Fibroblast of skin of right biceps (primary cell): ENCODE results near the gene RASAL2.

ENCODE experiments used
- DNase-seq: peaks from one replicate; pipeline ENCODE4 v3.0.0-alpha.2; 2013

Gene RASAL2

DNA sequence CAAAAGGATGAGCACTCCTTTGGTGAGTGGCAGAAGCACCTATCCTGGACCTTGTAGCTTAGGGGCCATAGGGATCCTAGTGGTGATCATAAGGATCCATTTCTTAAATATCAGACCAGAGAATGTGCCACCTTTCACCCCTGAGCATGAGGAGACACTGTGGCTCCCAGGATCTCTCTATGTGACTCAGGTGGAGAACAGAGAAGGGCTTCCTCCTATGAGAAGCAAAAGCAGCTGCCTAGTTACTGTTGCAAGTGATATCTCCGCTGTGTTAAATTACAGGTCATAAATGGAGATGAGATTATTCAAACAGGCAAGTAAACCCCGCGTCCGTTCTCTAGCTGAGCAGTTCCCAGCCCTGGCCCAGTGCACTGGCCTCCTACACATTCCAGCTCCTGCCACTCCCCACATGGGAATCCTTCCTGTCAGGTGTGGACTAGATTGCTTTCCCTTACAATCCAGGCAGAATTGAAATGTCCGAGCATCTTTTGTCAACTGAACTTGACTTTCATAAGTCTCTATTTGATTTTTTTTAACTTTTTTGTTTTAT is 376.6 kb downstream of the RASAL2 start:
- no peak for DNase-seq

DNA sequence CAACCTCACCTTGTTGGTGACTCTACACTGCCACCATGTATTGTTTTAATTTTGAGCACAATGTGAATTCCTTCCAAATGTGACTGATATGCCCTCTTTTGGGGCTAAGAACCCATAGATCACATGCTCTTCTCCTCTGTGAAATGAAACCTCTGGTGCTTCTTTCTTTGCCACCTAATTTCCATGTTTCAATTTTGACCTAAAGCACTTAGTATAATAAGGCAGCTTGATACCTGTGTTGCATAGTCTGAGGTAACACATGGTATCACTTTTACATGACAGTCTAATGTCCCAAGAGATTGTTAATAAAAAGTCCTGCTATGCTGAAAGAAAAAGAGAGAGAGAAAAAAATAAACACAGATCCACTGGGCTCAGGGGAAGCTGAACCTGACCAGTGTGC is 378.6 kb downstream of the RASAL2 start:
- DNase-seq = no peak

- DNase-seq = no peak
Measured at GRCh38 chr1:178477373-178477772, 383.5 kb downstream of the RASAL2 start.

- no peak for DNase-seq
Measured at GRCh38 chr1:178477841-178478240, 383.9 kb downstream of the RASAL2 start.

GRCh38 chr1:178483251-178483957 is 389.5 kb downstream of the RASAL2 start:
- no peak for DNase-seq

DNA sequence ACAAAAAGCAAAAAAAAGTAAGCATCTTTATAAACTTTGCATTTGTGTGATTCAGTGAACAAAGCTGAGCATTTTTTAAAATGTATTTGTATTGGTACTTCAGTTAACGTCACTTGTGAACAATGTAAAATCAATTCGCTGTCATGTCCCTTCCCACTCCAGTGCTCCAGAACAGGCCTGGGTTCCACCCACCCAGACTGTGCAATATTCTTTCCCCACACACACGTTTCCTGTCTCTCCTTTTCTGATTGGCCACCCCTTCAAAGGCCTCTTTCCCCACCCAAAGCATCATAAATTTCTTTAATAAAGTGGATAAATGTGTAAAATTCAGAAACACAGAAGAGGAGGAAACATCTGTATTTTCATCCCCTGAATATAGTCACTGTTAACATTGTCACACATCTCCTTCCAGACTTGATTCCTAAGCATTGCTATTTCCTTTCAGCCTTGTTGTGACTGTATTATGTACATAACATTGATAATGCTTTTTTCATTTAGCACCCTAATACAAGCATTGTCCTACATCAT is 390.9 kb downstream of the RASAL2 start:
- no peak for DNase-seq

DNA sequence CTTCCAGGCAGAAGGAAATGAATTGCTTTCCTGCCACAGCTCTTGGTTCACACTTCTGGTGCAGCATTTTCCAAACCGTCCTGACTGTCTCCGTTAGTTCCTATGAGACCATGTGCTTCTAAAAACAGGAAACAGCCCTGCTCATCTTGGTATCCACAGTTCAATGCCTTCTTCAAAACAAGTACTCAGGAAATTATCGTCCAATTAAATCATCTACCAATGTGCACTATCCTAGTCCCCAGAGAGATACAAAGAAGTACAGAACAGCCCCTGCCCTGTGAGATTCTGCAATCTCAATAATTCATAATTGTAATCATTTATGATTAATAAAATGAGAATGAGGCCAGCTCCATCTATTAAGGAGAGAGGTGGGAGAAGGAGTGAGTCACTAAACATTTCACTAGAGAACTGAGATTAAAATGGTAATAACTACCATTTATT is 391.7 kb downstream of the RASAL2 start:
- peak; percentile 32 for DNase-seq

DNA sequence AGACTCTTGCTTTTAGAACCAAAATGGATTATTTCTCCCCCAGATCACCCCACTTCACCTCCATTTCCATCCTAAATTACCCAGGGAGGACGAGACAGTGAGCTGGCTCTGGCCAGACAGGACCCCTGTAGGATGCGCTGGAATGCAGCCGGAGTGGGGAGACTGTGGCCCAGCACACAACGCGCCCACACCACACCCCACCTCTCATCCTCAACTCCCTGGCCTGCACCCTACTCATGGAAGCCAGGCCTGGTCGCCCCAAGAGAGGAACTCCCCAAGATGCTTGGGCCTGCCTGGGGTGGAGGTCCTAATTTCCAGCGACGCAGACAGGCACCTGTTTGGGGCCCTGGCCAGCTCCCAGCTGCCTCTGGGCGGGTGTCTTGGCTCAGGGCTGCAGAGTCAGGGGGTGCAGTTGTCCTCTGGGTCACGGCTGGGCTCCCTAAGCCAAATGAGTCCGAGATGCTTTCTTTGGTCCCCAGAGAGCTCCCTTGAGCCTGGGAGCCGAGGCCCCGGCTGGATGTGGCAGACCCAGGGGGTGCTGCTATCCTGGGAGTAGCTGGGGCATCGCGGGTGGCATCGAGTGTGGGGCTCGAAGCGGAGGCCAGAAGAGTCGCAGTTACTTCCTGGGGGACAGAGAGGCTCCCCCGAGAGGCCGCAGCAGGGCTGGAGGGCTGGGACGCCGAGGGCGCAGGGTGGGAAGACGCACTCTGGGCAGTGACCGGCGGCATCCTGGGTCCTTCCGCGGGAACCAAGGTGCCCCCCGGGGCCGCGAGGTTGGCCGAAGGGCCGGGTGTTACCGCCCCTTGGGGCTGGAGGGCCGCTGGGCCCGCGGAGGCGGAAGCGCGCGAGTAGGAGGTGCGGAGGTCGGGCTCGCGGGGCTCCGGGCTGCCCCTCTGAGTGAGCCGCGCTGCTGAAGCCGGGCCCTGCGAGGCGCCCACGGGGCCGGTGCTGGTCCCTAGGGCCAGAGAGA is 392.5 kb downstream of the RASAL2 start:
- no peak for DNase-seq

- no peak for DNase-seq
Measured at GRCh38 chr1:178487070-178487615, 393.2 kb downstream of the RASAL2 start.

DNA sequence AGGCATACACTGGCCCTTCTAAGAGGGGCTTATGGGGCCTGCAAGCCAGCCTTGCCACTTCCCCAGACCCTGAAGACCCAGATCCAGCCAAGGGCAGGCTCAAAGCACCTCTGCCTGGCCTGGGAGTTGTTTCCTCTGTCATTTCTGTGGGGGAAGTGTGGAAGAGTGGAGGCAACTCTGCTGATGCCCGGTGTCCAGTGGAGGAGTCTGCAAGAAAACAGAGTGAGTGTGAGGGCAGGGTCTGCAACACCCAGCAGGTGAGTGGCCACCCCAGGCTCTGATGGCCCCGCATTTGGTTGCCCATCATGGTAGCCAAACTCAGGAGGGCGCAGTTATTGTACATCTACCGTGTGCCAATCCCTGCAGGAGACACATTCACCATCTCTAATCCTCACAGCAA is 394.5 kb downstream of the RASAL2 start:
- no peak for DNase-seq

DNA sequence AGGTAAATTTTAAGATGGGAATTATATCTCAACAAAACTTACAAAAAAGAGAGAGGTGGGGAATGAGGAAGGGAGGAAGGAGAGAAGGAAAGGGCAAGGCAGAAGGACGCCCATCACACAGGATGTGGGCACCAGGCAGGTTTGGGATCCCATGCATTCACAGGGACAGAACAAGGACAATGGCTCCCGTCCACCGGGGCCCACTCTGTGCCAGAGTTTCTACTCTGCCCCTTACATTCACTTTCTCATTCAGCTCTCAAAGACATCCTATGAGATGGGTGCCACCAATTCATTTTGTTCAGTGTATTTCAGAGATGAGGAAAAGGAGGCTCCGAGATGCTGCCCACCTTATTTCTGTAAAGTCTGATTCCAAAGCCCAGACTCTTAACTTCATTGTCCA is 395.5 kb downstream of the RASAL2 start:
- no peak for DNase-seq

DNA sequence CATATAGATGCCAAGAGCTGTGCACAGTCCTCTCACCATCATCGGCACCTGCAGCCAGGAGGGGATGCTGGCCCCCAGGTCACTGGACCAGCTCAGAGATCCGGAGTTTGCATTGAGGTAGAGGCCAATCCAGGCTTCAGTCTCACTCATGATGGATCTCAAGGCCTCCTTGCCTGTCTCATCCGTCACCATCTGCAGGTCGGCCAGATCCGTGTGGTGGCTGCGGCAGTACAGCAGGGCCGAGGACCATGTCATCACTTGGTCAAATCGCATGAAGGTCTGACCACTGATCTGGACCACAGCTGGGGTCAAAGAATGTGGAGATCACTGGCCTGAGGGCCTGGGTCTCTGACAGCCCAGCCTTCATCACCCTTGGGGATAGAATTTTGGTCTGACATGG is 396.2 kb downstream of the RASAL2 start:
- no peak for DNase-seq

GRCh38 chr1:178490967-178491366 is 397.1 kb downstream of the RASAL2 start:
- DNase-seq = no peak

- no peak for DNase-seq
Measured at GRCh38 chr1:178491721-178492120, 397.8 kb downstream of the RASAL2 start.

- no peak for DNase-seq
Measured at GRCh38 chr1:178492341-178492740, 398.4 kb downstream of the RASAL2 start.

- DNase-seq = no peak
Measured at GRCh38 chr1:178493301-178493741, 399.4 kb downstream of the RASAL2 start.

GRCh38 chr1:178494569-178494971 is 400.7 kb downstream of the RASAL2 start:
- DNase-seq = no peak

GRCh38 chr1:178495158-178495557 is 401.3 kb downstream of the RASAL2 start:
- no peak for DNase-seq

- no peak for DNase-seq
Measured at GRCh38 chr1:178495741-178496409, 402.0 kb downstream of the RASAL2 start.

DNA sequence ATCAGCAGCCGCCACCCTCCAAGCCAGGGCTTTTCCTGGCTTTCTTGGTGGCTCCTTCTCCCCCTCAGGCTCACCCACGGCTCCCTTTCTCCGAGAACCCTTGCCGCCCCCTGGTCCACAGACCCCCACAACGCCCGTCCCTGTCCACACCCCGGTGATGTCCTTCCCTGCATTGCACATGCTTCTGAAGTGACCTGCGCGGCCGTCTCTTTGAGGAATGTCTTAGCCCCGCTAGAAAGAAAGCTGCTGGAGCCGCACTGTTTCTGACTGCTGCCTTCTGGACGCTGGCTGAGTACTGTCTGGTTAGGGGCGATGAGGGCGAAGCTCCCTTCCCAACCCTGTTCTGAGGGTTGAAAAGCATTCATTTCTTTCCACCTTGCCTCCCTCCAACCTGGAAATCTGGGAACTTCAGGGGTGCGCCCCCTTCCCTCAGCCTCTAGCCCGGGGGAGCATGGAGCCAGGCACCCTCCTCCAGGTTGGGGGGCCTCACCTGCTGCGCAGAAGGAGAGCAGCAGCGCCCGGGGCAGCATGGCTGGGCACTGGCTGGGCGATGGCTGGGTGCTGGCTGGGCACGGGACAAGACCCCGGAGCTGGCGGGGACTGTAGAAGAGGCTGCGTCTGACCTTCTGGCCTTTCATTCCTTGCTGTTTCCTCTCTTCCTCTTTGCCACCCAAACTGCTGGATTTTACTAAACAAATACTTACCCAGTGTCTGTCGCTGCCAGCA is 402.7 kb downstream of the RASAL2 start, which contains the start of gene CLEC20A:
Gene CLEC20A, minus strand, starts transcription at position 555 of the 726 bp plus-strand sequence. Its CDS starts 25 bp downstream, at position 530.
- DNase-seq = no peak

DNA sequence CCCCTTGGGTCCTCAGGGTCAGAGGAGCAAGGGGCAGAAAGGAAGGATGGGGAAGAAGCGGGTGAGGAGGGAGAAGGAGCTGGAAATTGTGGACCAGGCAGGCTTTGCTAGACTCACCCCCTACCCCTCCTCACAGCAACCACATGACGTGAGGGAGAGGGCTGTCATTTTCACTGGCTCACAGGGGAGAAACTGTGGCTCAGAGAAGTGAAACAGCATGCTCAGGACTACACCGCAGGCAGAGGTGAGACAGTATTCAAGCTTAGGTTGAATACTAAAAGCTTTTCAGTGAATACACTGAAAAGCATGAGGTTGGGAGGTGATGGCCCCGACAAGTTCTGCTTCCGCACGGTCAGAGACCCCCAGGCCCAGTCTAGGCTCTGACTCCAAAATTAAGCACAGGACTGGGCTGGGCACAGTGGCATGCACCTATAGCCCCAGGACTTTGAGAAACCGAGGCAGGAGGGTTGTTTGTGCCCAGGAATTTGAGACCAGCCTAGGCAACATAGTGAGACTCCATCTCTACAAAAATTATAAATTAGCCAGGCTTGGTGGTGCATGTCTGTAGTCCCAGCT is 404.1 kb downstream of the RASAL2 start:
- DNase-seq = no peak
